Measurements from ENCODE around the gene SSTR5. TPM values are rescaled to one million over a fixed set of nuclear protein-coding genes. Genes with fewer than 3 reads are reported as not detected.

Gene SSTR5
- polyA plus RNA-seq, 1 experiment = not detected

DNA sequence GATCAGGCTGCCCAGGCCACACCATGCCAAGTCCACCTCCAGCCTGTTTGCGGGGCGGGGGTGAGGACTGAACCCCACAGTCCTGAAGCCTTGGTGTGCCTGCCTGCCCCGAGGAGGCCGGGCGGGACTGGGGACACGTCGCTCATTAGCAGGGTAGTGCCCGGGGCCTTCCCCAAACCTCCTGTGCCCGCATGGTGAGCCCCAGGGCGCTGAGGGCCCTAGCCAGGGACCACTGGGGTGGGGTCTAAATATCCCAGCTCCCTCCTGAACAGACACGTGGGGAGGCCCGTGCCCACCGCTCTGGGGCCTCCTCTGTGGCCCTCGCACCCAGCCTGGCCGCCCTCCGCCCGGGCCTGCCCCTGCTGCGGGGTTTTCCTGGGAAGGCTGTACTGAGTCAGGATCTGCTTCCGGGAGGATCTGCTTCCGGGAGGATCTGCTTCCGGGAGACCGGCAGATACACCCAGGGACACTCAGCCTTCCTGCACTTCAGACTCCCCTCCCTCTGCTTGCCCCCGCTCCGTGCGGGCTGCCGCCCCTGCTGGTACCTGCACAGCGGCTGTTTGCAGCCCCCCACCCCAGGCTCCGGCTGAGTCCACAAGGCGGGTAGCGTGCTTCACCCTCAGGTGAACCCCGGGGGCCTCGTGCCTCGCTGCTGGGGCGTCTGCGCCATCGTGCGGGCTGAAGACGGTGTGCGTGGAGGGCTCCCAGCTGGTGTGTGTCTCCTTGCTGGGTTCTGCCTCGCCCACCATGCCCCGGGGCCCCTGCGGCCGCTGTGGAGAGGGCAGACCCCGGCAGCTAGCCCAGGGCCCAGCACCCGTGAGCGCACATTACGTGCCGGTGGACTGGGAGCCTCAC, 56.8 kb downstream of the SSTR5 start:
- POLR2A ChIA-PET = no interaction called here
- Histone ChIP-seq H3K27me3 (ENCODE audit: control insufficient read depth, insufficient read depth, low read length) (no peaks in the 10 kb centered on the region), H3K36me3 (ENCODE audit: control insufficient read depth, insufficient read depth, low read length) (no peaks in the 10 kb centered on the region), H3K4me3 (ENCODE audit: low read depth, low read length) (no peak overlapping the region)
- DNase-seq (ENCODE audit: low read depth) = no peak
- TF ChIP-seq, protein P1, sequence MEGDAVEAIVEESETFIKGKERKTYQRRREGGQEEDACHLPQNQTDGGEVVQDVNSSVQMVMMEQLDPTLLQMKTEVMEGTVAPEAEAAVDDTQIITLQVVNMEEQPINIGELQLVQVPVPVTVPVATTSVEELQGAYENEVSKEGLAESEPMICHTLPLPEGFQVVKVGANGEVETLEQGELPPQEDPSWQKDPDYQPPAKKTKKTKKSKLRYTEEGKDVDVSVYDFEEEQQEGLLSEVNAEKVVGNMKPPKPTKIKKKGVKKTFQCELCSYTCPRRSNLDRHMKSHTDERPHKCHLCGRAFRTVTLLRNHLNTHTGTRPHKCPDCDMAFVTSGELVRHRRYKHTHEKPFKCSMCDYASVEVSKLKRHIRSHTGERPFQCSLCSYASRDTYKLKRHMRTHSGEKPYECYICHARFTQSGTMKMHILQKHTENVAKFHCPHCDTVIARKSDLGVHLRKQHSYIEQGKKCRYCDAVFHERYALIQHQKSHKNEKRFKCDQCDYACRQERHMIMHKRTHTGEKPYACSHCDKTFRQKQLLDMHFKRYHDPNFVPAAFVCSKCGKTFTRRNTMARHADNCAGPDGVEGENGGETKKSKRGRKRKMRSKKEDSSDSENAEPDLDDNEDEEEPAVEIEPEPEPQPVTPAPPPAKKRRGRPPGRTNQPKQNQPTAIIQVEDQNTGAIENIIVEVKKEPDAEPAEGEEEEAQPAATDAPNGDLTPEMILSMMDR (IDR thresholded peaks at IDR 0.05; ENCODE audit: insufficient read depth, low read depth, low read length) = no peak
- CTCF ChIA-PET = interaction anchor here (0.7 kb wide), 1 partner anchor 23 kb away, joined by 3 read pairs; no protein-coding TSS in a partner anchor

DNA sequence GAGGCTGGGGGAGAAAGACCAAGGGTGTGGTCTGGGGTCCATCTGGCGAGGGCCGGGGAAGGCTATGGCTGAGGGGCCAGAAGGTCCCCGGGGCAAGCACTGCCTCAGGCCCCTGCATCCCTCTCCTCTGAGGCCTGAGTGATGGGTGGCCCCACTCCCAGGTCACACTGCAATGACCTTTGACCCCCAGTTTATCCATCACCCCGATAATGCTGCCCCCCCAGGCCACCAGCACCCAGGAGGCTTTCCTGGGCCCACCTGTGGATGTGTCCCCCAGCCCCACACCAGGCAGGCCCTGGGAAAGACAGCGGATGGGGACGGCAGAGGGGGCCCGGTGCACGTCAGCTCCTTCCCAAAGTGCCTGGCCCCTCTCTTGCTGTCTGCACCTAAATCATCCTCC, 57.8 kb downstream of the SSTR5 start:
- no peak overlapping the region for H3K4me3 ChIP-seq (ENCODE audit: low read depth, low read length)
- ChIA-PET POLR2A (no interaction called here), CTCF (no interaction called here)
- no peaks in the 10 kb centered on the region for H3K27me3 ChIP-seq (ENCODE audit: control insufficient read depth, insufficient read depth, low read length)
- DNase-seq (ENCODE audit: low read depth) = no peak
- no peaks in the 10 kb centered on the region for H3K36me3 ChIP-seq (ENCODE audit: control insufficient read depth, insufficient read depth, low read length)
- TF ChIP-seq, protein P1 (IDR thresholded peaks at IDR 0.05; ENCODE audit: insufficient read depth, low read depth, low read length) = no peak

Other genes with a start within 250 kb of the SSTR5 start
- 14.8 and 28.9 TPM in 2 replicates for gene LMF1, start 101.8 kb upstream of the SSTR5 start, polyA plus RNA-seq (2011; rRNA removed)
- 0.04 TPM in 2 replicates for gene SOX8, start 91.0 kb upstream of the SSTR5 start, polyA plus RNA-seq (2011; rRNA removed)
- not detected in 2 replicates for gene C1QTNF8, start 23.5 kb downstream of the SSTR5 start, polyA plus RNA-seq (2011; rRNA removed)
- gene CACNA1H, start 80.4 kb downstream of the SSTR5 start, polyA plus RNA-seq (2011; rRNA removed) = 0.20 and 0.37 TPM in 2 replicates
- gene TPSG1, start 152.5 kb downstream of the SSTR5 start, polyA plus RNA-seq (2011; rRNA removed) = not detected in 2 replicates
- not detected in 2 replicates for gene TPSB2, start 157.4 kb downstream of the SSTR5 start, polyA plus RNA-seq (2011; rRNA removed)
- gene TPSAB1, start 168.0 kb downstream of the SSTR5 start, polyA plus RNA-seq (2011; rRNA removed) = not detected in 2 replicates
- not detected in 2 replicates for gene TPSD1, start 183.3 kb downstream of the SSTR5 start, polyA plus RNA-seq (2011; rRNA removed)
- 81.2 and 138 TPM in 2 replicates for gene UBE2I, start 236.9 kb downstream of the SSTR5 start, polyA plus RNA-seq (2011; rRNA removed)

Data from BJ (cell line).